ENCODE results near the gene NHSL1. TPM values are rescaled to one million over a fixed set of nuclear protein-coding genes. Genes with fewer than 3 reads are reported as not detected.
A peak's percentile ranks its signal among the peaks of the same experiment; 100 is the strongest.

NHSL1 gene
- total and polyA plus RNA-seq, 2 donors = 1.7 to 19.5 TPM

DNA sequence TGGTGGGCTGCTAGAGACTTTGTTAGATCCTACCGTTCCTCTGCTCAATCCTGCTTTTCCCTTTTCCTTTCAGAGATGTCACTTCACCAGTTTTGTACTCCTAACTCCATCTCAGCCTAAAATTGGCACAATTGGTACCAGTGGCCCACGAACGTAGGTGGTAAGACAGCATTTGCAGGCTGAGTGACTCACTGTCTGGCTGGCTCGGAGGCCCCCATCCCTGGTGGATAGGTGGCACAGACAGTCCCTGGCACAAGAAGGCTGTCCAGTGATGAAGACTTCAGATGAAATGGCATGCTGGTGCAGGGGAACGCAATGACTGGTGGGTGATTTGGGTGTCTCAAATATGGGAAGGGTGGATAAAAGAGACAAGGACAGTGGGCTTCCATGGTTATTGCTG, 84.2 kb downstream of the NHSL1 start:
- H3K27ac ChIP-seq (ENCODE audit: low read depth) = no peak overlapping the region
- H3K4me1 ChIP-seq (ENCODE audit: insufficient read depth) = no peaks in the 10 kb centered on the region
- WGBS = 91% methylated on average over 5 of the region's 5 CpGs
- no peak overlapping the region for H3K4me3 ChIP-seq (ENCODE audit: low read depth, low read length)
- DNase-seq (ENCODE audit: extremely low spot score) = no peak
- no peaks in the 10 kb centered on the region for H3K36me3 ChIP-seq (ENCODE audit: insufficient read depth)

DNA sequence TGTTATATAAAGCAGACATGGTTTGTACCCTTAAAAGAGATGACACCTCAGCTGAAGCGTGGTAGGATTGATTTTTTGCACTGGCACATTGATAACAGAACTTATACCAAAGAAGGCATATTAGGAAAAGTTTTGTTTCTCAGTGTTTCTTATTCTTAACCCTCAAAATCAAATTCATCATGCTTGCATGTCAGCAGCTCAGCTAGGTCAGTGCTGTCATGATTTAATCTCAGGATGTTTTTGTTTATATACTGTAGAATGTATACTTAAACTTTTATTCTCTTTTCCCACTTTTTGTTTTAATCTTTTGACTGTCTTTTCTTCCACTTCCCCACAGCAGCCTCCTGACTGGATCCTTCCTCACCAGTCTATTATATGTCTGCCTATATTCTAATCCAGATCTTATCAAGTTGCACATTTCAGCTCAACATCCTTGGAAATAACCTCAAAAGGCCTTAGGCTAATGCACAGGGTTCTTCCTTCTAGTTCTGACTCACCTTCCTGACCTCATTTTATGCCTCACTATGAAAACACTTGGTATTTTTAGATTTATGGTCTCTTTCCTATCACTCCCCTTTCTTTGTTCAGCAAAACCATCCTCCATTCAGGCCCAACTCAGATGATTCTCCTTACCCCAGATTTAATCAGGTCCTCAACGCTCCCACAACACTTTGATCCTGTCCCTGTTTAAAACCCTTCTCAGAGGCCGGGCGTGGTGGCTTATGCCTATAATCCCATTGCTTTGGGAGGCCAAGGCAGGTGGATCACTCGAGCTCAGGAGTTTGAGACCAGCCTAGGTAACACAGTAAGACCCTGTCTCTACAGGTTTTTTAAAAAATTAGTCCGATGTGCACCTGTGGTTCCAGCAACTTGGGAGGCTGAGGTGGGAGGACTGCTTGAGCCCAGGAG, 88.1 kb downstream of the NHSL1 start:
- DNase-seq (ENCODE audit: extremely low spot score) = no peak
- WGBS = 91% methylated on average over 6 of the region's 6 CpGs
- no peak overlapping the region for H3K4me3 ChIP-seq (ENCODE audit: low read depth, low read length)
- no peaks in the 10 kb centered on the region for H3K4me1 ChIP-seq (ENCODE audit: insufficient read depth)
- peaks cover 2% of the 10 kb centered on the region for H3K36me3 ChIP-seq (ENCODE audit: insufficient read depth)
- no peak overlapping the region for H3K27ac ChIP-seq (ENCODE audit: low read depth)

DNA sequence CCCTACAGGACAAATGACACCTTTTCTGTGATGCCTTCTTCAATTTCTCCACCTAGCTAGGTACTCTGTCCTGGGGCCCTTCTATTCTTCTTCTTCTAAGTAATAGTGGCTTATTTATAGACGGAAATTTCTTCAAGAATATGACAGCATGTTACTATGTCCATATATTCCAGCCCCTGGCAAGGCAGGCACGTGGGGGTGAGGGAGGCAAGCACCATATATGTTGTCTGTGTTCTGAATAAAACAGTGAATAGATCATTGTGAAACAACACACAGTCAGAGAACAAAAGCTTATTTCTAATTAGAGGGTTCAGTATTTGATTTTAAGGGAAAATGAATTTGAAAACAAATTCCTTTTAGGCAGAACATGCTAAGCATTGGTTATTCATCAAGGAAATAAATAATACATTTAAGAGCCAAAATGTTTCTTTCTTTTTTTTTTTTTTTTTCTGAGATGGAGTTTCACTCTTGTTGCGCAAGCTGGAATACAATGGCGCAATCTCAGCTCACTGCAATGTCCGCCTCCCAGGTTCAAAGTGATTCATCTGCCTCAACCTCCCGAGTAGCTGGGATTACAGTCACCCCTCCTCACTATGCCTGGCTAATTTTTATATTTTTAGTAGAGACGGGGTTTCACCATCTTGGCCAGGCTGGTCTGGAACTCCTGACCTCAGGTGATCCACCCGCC, 89.1 kb downstream of the NHSL1 start:
- Histone ChIP-seq H3K4me1 (ENCODE audit: insufficient read depth) (no peaks in the 10 kb centered on the region), H3K36me3 (ENCODE audit: insufficient read depth) (peaks cover 2% of the 10 kb centered on the region), H3K27ac (ENCODE audit: low read depth) (no peak overlapping the region), H3K4me3 (ENCODE audit: low read depth, low read length) (no peak overlapping the region)
- no peak for DNase-seq (ENCODE audit: extremely low spot score)
- WGBS = 89% methylated on average over 8 of the region's 8 CpGs

DNA sequence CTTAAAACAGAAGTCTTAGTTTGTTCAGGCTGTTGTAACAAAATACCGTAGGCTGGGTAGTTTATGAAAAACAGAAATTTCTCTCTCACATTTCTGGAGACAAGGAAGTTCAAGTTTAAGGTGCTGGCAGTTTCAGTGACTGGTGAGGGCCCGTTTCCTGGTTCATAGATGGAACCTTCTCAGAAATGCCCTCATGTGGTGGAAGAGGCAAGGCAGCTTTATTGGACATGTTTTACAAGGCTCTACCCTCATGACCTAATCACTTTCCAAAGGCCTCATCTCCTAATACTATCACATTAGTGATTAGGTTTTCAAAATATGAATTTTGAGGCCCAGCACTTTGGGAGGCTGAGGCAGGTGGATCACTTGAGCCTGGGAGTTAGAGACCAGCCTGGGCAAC, 92.9 kb downstream of the NHSL1 start:
- 77% methylated on average over 2 of the region's 2 CpGs for WGBS
- H3K27ac ChIP-seq (ENCODE audit: low read depth) = no peak overlapping the region
- DNase-seq (ENCODE audit: extremely low spot score) = no peak
- no peaks in the 10 kb centered on the region for H3K4me1 ChIP-seq (ENCODE audit: insufficient read depth)
- H3K4me3 ChIP-seq (ENCODE audit: low read depth, low read length) = no peak overlapping the region
- H3K36me3 ChIP-seq (ENCODE audit: insufficient read depth) = peaks cover 2% of the 10 kb centered on the region

DNA sequence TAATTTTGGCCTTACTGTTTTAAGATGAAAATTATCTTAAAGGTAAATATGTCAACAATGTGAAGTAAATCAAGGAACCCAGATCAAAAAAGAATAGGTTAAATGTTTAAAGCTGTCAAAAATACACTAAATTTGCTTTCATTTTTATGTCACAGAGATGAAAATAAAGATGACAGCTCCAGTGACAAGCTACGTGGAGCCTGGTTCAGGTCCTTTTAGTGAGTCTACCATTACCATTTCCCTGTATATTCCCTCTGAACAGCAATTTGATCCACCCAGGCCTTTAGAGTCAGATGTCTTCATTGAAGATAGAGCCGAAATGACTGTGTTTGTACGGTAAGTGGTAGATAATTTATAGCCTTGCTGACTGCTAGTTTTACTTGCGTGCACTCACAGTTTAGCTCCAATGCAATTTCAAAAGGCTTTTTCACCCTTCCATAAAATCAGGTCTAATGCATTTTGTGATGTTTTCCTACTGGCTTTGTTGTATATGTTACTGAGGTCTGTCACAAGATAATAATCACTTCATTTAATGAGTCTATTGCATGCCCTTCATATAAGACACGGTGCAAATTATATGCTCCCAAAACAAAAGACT, 93.4 kb downstream of the NHSL1 start:
- H3K4me1 ChIP-seq (ENCODE audit: insufficient read depth) = no peaks in the 10 kb centered on the region
- WGBS = 69% methylated on average over 5 of the region's 5 CpGs
- H3K4me3 ChIP-seq (ENCODE audit: low read depth, low read length) = no peak overlapping the region
- no peak overlapping the region for H3K27ac ChIP-seq (ENCODE audit: low read depth)
- peaks cover 2% of the 10 kb centered on the region for H3K36me3 ChIP-seq (ENCODE audit: insufficient read depth)
- DNase-seq (ENCODE audit: extremely low spot score) = no peak

DNA sequence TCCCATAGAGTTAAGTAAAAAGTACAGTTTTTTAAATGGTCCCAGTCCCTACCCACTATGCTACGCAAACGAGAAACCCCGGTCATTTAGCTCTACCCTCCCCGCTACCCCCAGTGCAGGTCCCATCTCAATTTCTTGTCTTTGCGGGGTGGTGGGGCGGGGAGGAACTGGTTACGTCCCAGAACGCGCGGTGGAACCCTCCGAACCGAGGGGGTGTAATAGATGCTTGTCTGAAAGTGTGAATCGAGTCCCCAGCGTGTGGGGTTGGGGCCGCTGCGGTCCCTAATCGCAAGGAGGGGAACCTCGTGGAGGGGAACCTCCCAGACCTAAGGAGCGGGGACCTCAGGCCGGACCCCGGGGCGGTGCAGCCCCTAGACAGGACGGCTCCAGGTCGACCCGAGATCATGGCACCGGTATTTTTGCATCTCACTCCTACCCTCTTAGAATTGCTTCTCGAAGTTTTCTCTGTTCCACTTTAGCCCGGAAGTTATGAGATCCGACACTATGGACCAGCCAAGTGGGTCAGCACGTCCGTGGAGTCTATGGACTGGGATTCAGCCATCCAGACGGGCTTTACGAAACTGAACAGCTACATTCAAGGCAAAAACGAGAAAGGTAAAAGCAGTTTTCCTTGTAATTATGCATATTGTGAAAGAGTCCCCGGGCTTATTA, 94.5 kb downstream of the NHSL1 start:
- no peak for DNase-seq (ENCODE audit: extremely low spot score)
- H3K27ac ChIP-seq (ENCODE audit: low read depth) = peak overlapping the region; percentile 96
- peak overlapping the region; percentile 89 for H3K4me3 ChIP-seq (ENCODE audit: low read depth, low read length)
- 5% methylated on average over 35 of the region's 35 CpGs for WGBS
- H3K36me3 ChIP-seq (ENCODE audit: insufficient read depth) = peaks cover under 1% of the 10 kb centered on the region
- H3K4me1 ChIP-seq (ENCODE audit: insufficient read depth) = no peaks in the 10 kb centered on the region

DNA sequence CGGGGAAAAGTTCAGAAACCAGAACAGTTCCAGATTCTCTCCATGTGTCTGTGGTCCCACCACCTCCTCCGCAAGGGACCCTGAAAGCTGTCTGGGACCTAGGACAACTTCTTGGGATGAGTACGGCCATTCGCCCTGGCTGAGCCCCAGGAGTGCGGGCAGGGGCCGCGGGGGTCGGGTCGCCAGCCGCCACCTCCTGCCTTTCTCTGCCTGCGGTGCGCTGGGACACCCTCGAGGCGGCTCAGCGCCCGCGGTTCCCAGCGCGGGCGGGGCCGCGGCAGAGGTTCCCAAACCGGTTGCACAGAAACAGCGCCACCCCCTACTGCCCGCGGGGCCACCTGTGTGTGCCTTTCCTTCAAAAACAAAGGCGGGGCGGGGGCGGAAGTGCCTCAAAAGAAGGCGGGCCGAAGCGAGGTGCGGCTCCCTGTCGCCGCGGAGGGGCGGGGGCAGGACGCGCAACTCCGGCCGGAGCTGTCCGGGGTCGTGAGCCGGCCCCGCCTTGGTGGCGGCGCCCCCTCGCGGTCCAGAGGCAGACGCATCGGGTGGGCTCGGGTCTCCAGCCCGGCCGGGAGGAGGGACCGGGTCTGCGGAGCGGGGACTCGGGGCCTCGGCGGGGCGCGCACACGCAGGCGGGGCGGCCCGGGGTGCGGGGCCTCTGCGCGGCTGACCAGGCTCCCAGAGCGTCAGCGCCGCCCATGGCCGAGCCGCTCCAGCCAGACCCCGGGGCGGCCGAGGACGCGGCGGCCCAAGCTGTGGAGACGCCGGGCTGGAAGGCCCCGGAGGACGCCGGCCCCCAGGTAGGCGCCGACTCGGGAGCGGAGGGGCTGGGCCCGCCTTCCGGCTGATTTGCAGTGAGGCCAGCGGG, 95.3 kb downstream of the NHSL1 start, which contains the start of gene HEBP2:
Gene HEBP2 (plus strand): TSS at position 423 of the 865 bp plus-strand sequence. CDS start 273 bp downstream, at position 696.
- peak within 1 kb of the TSS; percentile 96 for H3K27ac ChIP-seq (ENCODE audit: low read depth)
- H3K4me1 ChIP-seq (ENCODE audit: insufficient read depth) = no peaks in the 10 kb centered on the region
- no peaks in the 10 kb centered on the region for H3K36me3 ChIP-seq (ENCODE audit: insufficient read depth)
- H3K4me3 ChIP-seq (ENCODE audit: low read depth, low read length) = peak within 1 kb of the TSS; percentile 89
- under 1% methylated on average over 92 of the region's 92 CpGs for WGBS
- DNase-seq (ENCODE audit: extremely low spot score) = peak; percentile 83

DNA sequence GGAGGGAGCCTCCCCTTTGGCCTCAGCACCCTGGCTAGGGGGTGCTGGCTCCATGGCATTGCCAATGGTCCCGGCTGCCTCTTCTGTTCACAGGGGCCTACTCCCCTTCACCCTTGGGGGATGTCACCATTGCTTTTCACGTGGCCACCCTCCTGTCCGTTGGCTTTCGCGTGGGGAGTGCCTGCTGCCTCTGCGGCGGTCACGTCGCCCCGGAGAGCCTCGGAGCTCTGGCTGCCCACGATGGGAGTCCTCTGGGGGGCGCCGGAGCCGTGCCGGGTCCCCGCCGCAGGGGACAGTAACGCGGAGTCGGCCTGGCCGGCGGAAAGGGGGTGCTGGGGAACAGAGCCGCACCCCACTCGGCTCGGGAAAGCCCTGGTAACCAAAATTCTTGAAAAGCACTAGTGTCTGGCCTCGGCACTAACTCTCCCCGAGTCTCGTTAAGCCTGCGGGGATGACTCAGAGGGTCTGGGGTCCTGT, 95.9 kb downstream of the NHSL1 start:
- Histone ChIP-seq H3K4me3 (ENCODE audit: low read depth, low read length) (peak overlapping the region; percentile 89), H3K36me3 (ENCODE audit: insufficient read depth) (no peaks in the 10 kb centered on the region), H3K4me1 (ENCODE audit: insufficient read depth) (no peaks in the 10 kb centered on the region), H3K27ac (ENCODE audit: low read depth) (peak overlapping the region; percentile 96)
- DNase-seq (ENCODE audit: extremely low spot score) = no peak
- under 1% methylated on average over 30 of the region's 30 CpGs for WGBS

DNA sequence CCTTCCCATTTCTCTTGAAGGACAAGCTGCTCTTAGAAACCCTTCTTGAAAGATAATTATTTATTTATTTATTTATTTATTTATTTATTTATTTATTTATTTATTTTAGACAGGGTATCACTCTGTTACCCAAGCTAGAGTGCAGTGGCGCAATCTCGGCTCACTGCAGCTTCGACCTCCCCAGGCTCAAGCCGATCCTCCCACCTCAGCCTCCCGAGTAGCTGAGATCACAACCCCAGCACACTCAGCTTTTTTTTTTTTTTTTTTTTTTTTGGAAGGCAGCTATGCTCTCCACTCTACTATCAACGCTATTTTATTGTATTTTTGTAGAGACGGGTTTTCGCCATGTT, 96.5 kb downstream of the NHSL1 start:
- DNase-seq (ENCODE audit: extremely low spot score) = no peak
- Histone ChIP-seq H3K4me3 (ENCODE audit: low read depth, low read length) (no peak overlapping the region), H3K4me1 (ENCODE audit: insufficient read depth) (no peaks in the 10 kb centered on the region), H3K36me3 (ENCODE audit: insufficient read depth) (no peaks in the 10 kb centered on the region), H3K27ac (ENCODE audit: low read depth) (no peak overlapping the region)
- 91% methylated on average over 8 of the region's 8 CpGs for WGBS

DNA sequence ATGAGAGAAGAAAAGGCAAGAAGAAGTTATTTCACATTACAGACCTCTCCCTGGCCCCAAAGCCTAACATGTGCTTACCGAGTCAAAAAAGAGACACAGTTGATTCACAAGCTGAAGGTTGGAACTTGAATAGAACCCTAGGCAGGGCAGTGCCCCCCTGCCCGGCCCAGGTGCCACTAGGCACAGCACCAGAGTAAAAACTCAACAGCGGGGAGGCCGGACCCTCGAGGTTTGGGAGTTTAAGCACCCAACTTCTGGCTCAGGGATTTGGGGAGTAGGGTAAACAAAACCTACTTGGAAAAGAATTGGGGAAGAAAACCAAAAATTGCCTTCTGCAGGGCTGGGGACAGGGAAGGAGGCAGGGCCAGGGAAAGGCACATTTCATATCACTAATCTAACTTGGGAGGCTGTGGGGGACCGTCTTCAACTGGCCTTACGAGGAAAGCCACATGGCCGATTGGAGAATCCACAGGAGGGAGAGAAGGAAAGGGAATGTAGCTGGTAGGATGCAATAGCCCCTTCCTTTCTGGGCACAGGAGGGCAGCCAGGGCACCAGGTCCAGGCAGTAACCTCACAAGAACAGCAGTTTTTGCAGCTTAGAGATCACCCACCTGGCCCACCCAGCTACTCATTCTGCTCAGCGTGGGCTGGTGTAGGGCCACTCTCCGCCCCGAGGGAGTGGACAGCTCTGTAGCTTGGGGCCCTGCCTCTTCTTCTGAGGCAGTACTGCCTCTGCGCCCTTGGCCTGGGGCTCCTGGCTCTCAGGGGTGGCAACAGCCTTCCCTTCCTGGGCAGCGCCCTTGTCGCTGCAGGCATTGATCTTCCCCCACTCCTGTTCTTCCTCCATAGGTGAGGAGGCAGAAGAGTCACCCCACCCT, 97.1 kb downstream of the NHSL1 start:
- no peaks in the 10 kb centered on the region for H3K4me1 ChIP-seq (ENCODE audit: insufficient read depth)
- H3K4me3 ChIP-seq (ENCODE audit: low read depth, low read length) = no peak overlapping the region
- no peaks in the 10 kb centered on the region for H3K36me3 ChIP-seq (ENCODE audit: insufficient read depth)
- WGBS = 90% methylated on average over 14 of the region's 14 CpGs
- H3K27ac ChIP-seq (ENCODE audit: low read depth) = no peak overlapping the region
- no peak for DNase-seq (ENCODE audit: extremely low spot score)

DNA sequence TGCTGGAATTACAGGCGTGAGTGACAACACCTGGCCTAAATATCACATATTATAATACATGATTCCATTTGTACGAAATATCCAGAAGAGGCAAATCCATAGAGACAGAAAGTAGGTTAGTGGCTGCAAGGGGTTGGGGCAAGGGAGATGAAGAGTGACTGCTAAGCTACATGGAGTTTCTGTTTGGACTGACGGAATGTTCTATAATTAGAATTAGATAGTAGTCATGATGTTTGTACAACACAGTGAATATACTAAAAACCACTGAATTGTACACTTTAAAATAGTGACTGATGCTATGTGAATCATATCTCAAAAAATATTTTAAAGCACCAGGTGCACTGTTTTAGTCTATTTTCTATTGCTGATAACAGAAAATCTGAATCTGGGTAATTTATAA, 99.0 kb downstream of the NHSL1 start:
- H3K4me1 ChIP-seq (ENCODE audit: insufficient read depth) = no peaks in the 10 kb centered on the region
- H3K27ac ChIP-seq (ENCODE audit: low read depth) = no peak overlapping the region
- 84% methylated on average over 3 of the region's 3 CpGs for WGBS
- no peak for DNase-seq (ENCODE audit: extremely low spot score)
- no peaks in the 10 kb centered on the region for H3K36me3 ChIP-seq (ENCODE audit: insufficient read depth)
- H3K4me3 ChIP-seq (ENCODE audit: low read depth, low read length) = no peak overlapping the region

All from urinary bladder (tissue), 4 donors.